CD4-positive, alpha-beta T cell treated with Interleukin-6 for 4 hours (primary cell): ENCODE data around the gene POU3F1.

Source experiments
- DNase-seq: peaks from one replicate; pipeline ENCODE4 v3.0.0-alpha.2; 2020; ENCODE audit warnings: mixed read lengths

POU3F1 gene

GRCh38 chr1:38046333-38046883 lies at the start of gene POU3F1:
Gene POU3F1 (minus strand): TSS chr1:38046793. CDS start chr1:38046743, 50 bp downstream.
- DNase-seq, result peak; percentile 25

- DNase-seq, result no peak
Measured at GRCh38 chr1:38095454-38095931, 48.9 kb upstream of the POU3F1 start.

GRCh38 chr1:38094711-38095290 lies 48.2 kb upstream of the POU3F1 start:
- no peak for DNase-seq

- DNase-seq, result no peak
Measured at GRCh38 chr1:38093569-38094520, 47.3 kb upstream of the POU3F1 start.

GRCh38 chr1:38092256-38092655 lies 45.7 kb upstream of the POU3F1 start:
- no peak for DNase-seq

GRCh38 chr1:38090796-38091195 lies 44.2 kb upstream of the POU3F1 start:
- no peak for DNase-seq

- no peak for DNase-seq
Measured at GRCh38 chr1:38089712-38090360, 43.2 kb upstream of the POU3F1 start.

- DNase-seq, result no peak
Measured at GRCh38 chr1:38088791-38089190, 42.2 kb upstream of the POU3F1 start.

GRCh38 chr1:38088366-38088765 lies 41.8 kb upstream of the POU3F1 start:
- DNase-seq, result no peak

GRCh38 chr1:38087676-38088075 lies 41.1 kb upstream of the POU3F1 start:
- DNase-seq, result no peak

- DNase-seq, result no peak
Measured at GRCh38 chr1:38085666-38086330, 39.2 kb upstream of the POU3F1 start.

GRCh38 chr1:38084700-38085099 lies 38.1 kb upstream of the POU3F1 start:
- DNase-seq, result no peak

- DNase-seq, result no peak
Measured at GRCh38 chr1:38084113-38084512, 37.5 kb upstream of the POU3F1 start.

GRCh38 chr1:38083541-38083940 lies 36.9 kb upstream of the POU3F1 start:
- no peak for DNase-seq

GRCh38 chr1:38082769-38083263 lies 36.2 kb upstream of the POU3F1 start:
- DNase-seq, result no peak

GRCh38 chr1:38079019-38079418 lies 32.4 kb upstream of the POU3F1 start:
- DNase-seq, result no peak

GRCh38 chr1:38077523-38078147 lies 31.0 kb upstream of the POU3F1 start:
- no peak for DNase-seq

GRCh38 chr1:38076455-38076854 lies 29.9 kb upstream of the POU3F1 start:
- no peak for DNase-seq

- no peak for DNase-seq
Measured at GRCh38 chr1:38076038-38076437, 29.4 kb upstream of the POU3F1 start.

GRCh38 chr1:38075191-38075590 lies 28.6 kb upstream of the POU3F1 start:
- DNase-seq, result no peak

GRCh38 chr1:38074302-38074677 lies 27.7 kb upstream of the POU3F1 start:
- no peak for DNase-seq
